H1 (cell line): ENCODE data around the gene LPAR3. TPM values are rescaled to one million over a fixed set of nuclear protein-coding genes. Genes with fewer than 3 reads are reported as not detected.

Experiments used
- BCL11A ChIP-seq, 2 experiments: IDR thresholded peaks; one replicate each; pipeline ENCODE4 v1.6.1; 2011; ENCODE audit warnings: low read depth in 2 of 2, low read length in 2 of 2, mild to moderate bottlenecking in 2 of 2
- BRCA1 ChIP-seq: IDR thresholded peaks from 2 replicates; pipeline ENCODE4 v1.6.1; 2012; ENCODE audit warnings: low read depth, low read length, improper control_type of control experiment
- polyA plus RNA-seq, 7 experiments: library from polyadenylated mRNA; depleted of rRNA in 3 of 7; stranded (reverse) in 5 of 7; unstranded in 2 of 7; fragments of >200 nt in 5 of 7; fragments of 200-250 nt in 2 of 7; gene quantifications; 1 replicate in 5 of 7; 2 replicates in 1 of 7; 4 replicates in 1 of 7; pipeline versions ENCODE4 v1.2.1 to v1.2.3, GENCODE V29; 2011 to 2013; ENCODE audit warnings: missing spikeins in 2 of 7, mixed read lengths in 2 of 7
- total RNA-seq: library from RNA; stranded (reverse); fragmentation: NEBNext Ultra II Directional; extraction: Animal tissue kit (Norgen Biotek cat#: 25700); gene quantifications from 2 replicates; pipeline ENCODE4 v1.2.1, GENCODE V29; 2021
- TF ChIP-seq, protein P1 (sequence below), 3 experiments: IDR thresholded peaks; 1 replicate in 2 of 3; 2 replicates in 1 of 3; pipeline versions ENCODE4 v1.5.1 to v1.6.1; 2011; ENCODE audit warnings: low read length in 3 of 3, mild to moderate bottlenecking in 3 of 3, inconsistent platforms in 2 of 3, low read depth in 1 of 3, moderate library complexity in 1 of 3; ENCODE audit not compliant: insufficient read depth in 1 of 3; ENCODE audit errors: control extremely low read depth in 1 of 3

The LPAR3 gene
- total and polyA plus RNA-seq, 2 of the 8 experiments (the other 6 are each of a cell fraction or from before 2014, with no cell fraction given) = 17.1 to 25.4 TPM

DNA sequence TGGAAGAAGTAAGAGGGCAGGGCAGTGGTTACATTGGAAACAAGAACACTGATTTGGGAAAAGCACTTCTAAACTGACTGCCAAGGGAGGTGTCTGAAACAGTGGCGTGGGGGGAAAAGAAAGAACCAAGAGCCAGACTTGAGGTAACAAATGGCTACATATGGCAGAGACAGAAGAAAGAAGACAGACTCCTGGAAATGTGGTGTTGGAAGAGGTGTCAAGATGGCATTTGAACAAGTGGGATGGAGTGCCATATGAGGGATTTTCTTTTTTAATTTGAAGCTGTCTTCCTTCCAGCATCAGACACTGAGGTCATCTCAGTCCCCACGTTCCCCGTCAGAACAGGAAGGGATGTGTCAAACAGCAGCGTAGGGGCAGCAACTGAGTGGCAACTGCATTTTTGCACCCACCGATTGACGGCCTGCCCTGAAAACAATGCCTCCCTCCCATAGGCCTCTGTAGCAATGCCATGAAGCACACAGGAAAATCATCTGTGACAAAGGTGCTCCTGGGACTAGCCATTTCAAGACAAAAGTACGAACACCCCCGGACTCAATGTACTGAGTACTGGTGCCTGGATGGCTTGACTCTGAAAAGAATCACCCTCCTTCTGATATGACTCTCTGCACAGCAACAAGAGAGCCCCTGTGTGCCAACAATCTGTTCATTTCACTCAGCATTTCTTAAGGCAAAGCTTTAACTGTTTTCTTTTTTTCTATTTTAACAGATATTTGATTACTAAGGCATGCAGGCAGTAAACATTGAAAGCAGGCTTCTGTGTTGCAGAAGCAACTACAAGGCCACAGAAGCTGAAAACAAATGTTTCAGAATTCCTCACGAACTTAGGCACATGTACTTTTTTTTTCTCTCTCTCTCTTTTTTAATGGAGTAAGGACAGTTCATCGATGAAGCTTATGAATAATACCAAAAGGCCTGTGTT is 37.0 kb downstream of the LPAR3 start (continued):
- TF ChIP-seq BRCA1 = no peak
- TF ChIP-seq BCL11A (IDR thresholded peaks at IDR 0.05; ENCODE audit: low read depth in 2 of 2, low read length in 2 of 2) = no peak
- TF ChIP-seq, protein P1, sequence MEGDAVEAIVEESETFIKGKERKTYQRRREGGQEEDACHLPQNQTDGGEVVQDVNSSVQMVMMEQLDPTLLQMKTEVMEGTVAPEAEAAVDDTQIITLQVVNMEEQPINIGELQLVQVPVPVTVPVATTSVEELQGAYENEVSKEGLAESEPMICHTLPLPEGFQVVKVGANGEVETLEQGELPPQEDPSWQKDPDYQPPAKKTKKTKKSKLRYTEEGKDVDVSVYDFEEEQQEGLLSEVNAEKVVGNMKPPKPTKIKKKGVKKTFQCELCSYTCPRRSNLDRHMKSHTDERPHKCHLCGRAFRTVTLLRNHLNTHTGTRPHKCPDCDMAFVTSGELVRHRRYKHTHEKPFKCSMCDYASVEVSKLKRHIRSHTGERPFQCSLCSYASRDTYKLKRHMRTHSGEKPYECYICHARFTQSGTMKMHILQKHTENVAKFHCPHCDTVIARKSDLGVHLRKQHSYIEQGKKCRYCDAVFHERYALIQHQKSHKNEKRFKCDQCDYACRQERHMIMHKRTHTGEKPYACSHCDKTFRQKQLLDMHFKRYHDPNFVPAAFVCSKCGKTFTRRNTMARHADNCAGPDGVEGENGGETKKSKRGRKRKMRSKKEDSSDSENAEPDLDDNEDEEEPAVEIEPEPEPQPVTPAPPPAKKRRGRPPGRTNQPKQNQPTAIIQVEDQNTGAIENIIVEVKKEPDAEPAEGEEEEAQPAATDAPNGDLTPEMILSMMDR (IDR thresholded peaks at IDR 0.05; ENCODE audit: control extremely low read depth in 1 of 3, insufficient read depth in 1 of 3, low read depth in 1 of 3, low read length in 3 of 3) = no peak
